Natural killer cell (primary cell): ENCODE results near the gene AQP6. TPM values are rescaled to one million over a fixed set of nuclear protein-coding genes. Genes with fewer than 3 reads are reported as not detected.

Source experiments
- ATAC-seq, 3 donors: fragments of 150-1000 bp in 2 of 3; fragments of 200-7000 bp in 1 of 3; cut with Tn5 transposase; 1 replicate in 1 of 3; 2 replicates in 2 of 3; pipeline ENCODE4 v1.10.0; 2021; ENCODE audit warnings: mild to moderate bottlenecking in 2 of 3, moderate library complexity in 2 of 3
- DNase-seq, 2 donors: peaks; one replicate each; pipeline versions ENCODE4 v3.0.0 to v3.0.0-alpha.2; 2013 to 2021; ENCODE audit warnings: mixed read lengths in 1 of 2
- H3K27ac ChIP-seq: one replicate; pipeline ENCODE4 v1.5.1; 2013; ENCODE audit warnings: mild to moderate bottlenecking, low read length
- H3K27me3 ChIP-seq: one replicate; pipeline ENCODE4 v1.6.1; 2013; ENCODE audit warnings: low read length; ENCODE audit not compliant: control insufficient read depth, insufficient read depth
- H3K36me3 ChIP-seq: one replicate; pipeline ENCODE4 v1.6.1; 2013; ENCODE audit warnings: low read length; ENCODE audit not compliant: control insufficient read depth, insufficient read depth
- H3K4me1 ChIP-seq: one replicate; pipeline ENCODE4 v1.6.1; 2013; ENCODE audit warnings: low read length; ENCODE audit not compliant: control insufficient read depth, insufficient read depth
- H3K4me3 ChIP-seq: one replicate; pipeline ENCODE4 v1.5.1; 2013; ENCODE audit warnings: low read length
- H3K9me3 ChIP-seq: one replicate; pipeline ENCODE4 v1.6.1; 2013; ENCODE audit warnings: low read length; ENCODE audit not compliant: control insufficient read depth, insufficient read depth
- H3K27ac Mint-ChIP-seq, 2 donors: one replicate each; pipeline ENCODE4 v1.8.0; 2022; ENCODE audit warnings: mild to moderate bottlenecking in 2 of 2, mixed read lengths in 2 of 2, moderate library complexity in 1 of 2
- H3K27me3 Mint-ChIP-seq, 2 donors: one replicate each; pipeline ENCODE4 v1.8.0; 2022; ENCODE audit warnings: low read depth in 2 of 2, mixed read lengths in 2 of 2
- H3K36me3 Mint-ChIP-seq: one replicate; pipeline ENCODE4 v1.8.0; 2022; ENCODE audit warnings: mixed read lengths
- H3K4me1 Mint-ChIP-seq, 2 donors: one replicate each; pipeline ENCODE4 v1.8.0; 2022; ENCODE audit warnings: mixed read lengths in 2 of 2
- H3K4me3 Mint-ChIP-seq: one replicate; pipeline ENCODE4 v1.8.0; 2022; ENCODE audit warnings: mild to moderate bottlenecking, moderate library complexity, mixed read lengths
- H3K9me3 Mint-ChIP-seq, 2 donors: one replicate each; pipeline ENCODE4 v1.8.0; 2022; ENCODE audit warnings: mixed read lengths in 2 of 2
- CTCF ChIP-seq: fragments of 200-600 bp; IDR thresholded peaks from one replicate; pipeline ENCODE4 v1.8.0; 2022; ENCODE audit warnings: antibody characterized with exemption
- WGBS: methylation state at CpG from one replicate; pipeline ENCODE4 v1.1.7; 2013; ENCODE audit warnings: missing lambda C conversion rate; ENCODE audit not compliant: insufficient coverage; 5-methylcytosine and 5-hydroxymethylcytosine counted together
- intact Hi-C: fragments of 100-400 bp; cut with micrococcal nuclease; formaldehyde crosslinking; loops from one replicate; pipeline ENCODE4 v1.14.2; 2022
- total RNA-seq, 4 donors: library from RNA; stranded (reverse); fragments of 120-200 nt in 1 of 4; gene quantifications; one replicate each; pipeline versions ENCODE4 v1.2.3 to v1.2.4, GENCODE V29; 2013 to 2022

AQP6 gene
- total RNA-seq, 3 donors from 2014 or later (not counting 1 experiment from before 2014, with no cell fraction given): not detected

GRCh38 chr12:49975318-49975761 is 2.6 kb downstream of the AQP6 start:
- no peaks in the 10 kb centered on the region for H3K9me3 ChIP-seq
- no peaks in the 10 kb centered on the region for H3K36me3 ChIP-seq
- Mint-ChIP-seq H3K27ac (no peak overlapping the region), H3K27me3 (no peaks in the 10 kb centered on the region), H3K36me3 (no peaks in the 10 kb centered on the region), H3K4me1 (no peaks in the 10 kb centered on the region), H3K4me3 (no peak overlapping the region), H3K9me3 (no peaks in the 10 kb centered on the region)
- whole genome bisulfite sequencing: 87% methylated on average over 17 of the region's 17 CpGs
- intact Hi-C loops: no loop called here
- no peak overlapping the region for H3K4me3 ChIP-seq
- DNase-seq (no peak), ATAC-seq (no peak)
- H3K27me3 ChIP-seq: no peaks in the 10 kb centered on the region
- H3K27ac ChIP-seq: no peak overlapping the region
- TF ChIP-seq CTCF: no peak
- no peaks in the 10 kb centered on the region for H3K4me1 ChIP-seq

- H3K9me3 ChIP-seq: no peaks in the 10 kb centered on the region
- no peak overlapping the region for H3K27ac Mint-ChIP-seq
- no peak overlapping the region for H3K4me3 Mint-ChIP-seq
- H3K4me1 Mint-ChIP-seq: no peaks in the 10 kb centered on the region
- no peak for ATAC-seq
- H3K4me3 ChIP-seq: no peak overlapping the region
- H3K27me3 Mint-ChIP-seq: no peaks in the 10 kb centered on the region
- H3K27me3 ChIP-seq: no peaks in the 10 kb centered on the region
- H3K9me3 Mint-ChIP-seq: no peaks in the 10 kb centered on the region
- WGBS: 80% methylated on average over 1 of the region's 2 CpGs
- no peak overlapping the region for H3K27ac ChIP-seq
- no peaks in the 10 kb centered on the region for H3K36me3 ChIP-seq
- intact Hi-C loops: no loop called here
- no peaks in the 10 kb centered on the region for H3K4me1 ChIP-seq
- no peak for DNase-seq
- no peak for TF ChIP-seq CTCF
- H3K36me3 Mint-ChIP-seq: no peaks in the 10 kb centered on the region
These were observed 3.8 kb downstream of the AQP6 start for GRCh38 chr12:49976557-49976956.

GRCh38 chr12:49978125-49978524 is 5.4 kb downstream of the AQP6 start:
- ATAC-seq (no peak), DNase-seq (no peak)
- Mint-ChIP-seq H3K36me3 (no peaks in the 10 kb centered on the region), H3K4me1 (no peaks in the 10 kb centered on the region), H3K4me3 (no peak overlapping the region), H3K9me3 (no peaks in the 10 kb centered on the region), H3K27me3 (no peaks in the 10 kb centered on the region), H3K27ac (no peak overlapping the region)
- Histone ChIP-seq H3K27me3 (no peaks in the 10 kb centered on the region), H3K36me3 (no peaks in the 10 kb centered on the region), H3K4me1 (peaks cover 4% of the 10 kb centered on the region), H3K4me3 (no peak overlapping the region), H3K27ac (no peak overlapping the region), H3K9me3 (no peaks in the 10 kb centered on the region)
- no peak for TF ChIP-seq CTCF
- intact Hi-C loops: no loop called here
- WGBS: 94% methylated on average over 4 of the region's 4 CpGs

GRCh38 chr12:49979016-49979586 is 6.4 kb downstream of the AQP6 start:
- H3K4me1 ChIP-seq: peaks cover 10% of the 10 kb centered on the region
- no peaks in the 10 kb centered on the region for H3K9me3 ChIP-seq
- no peaks in the 10 kb centered on the region for H3K27me3 ChIP-seq
- Mint-ChIP-seq H3K27ac (no peak overlapping the region), H3K27me3 (no peaks in the 10 kb centered on the region), H3K9me3 (no peaks in the 10 kb centered on the region), H3K4me3 (no peak overlapping the region), H3K36me3 (no peaks in the 10 kb centered on the region), H3K4me1 (no peaks in the 10 kb centered on the region)
- H3K4me3 ChIP-seq: no peak overlapping the region
- WGBS: 97% methylated on average over 9 of the region's 10 CpGs
- DNase-seq (no peak), ATAC-seq (no peak)
- no peak for TF ChIP-seq CTCF
- no peaks in the 10 kb centered on the region for H3K36me3 ChIP-seq
- H3K27ac ChIP-seq: no peak overlapping the region
- intact Hi-C loops: no loop called here
